NCI-H82 (cell line): ENCODE results near the gene LHPP.
A peak's percentile ranks its signal among the peaks of the same experiment; 100 is the strongest.

Source experiments
- DNase-seq: peaks from one replicate; lab custom pipeline; 2025; lab: John Stamatoyannopoulos, UW

The LHPP gene

DNA sequence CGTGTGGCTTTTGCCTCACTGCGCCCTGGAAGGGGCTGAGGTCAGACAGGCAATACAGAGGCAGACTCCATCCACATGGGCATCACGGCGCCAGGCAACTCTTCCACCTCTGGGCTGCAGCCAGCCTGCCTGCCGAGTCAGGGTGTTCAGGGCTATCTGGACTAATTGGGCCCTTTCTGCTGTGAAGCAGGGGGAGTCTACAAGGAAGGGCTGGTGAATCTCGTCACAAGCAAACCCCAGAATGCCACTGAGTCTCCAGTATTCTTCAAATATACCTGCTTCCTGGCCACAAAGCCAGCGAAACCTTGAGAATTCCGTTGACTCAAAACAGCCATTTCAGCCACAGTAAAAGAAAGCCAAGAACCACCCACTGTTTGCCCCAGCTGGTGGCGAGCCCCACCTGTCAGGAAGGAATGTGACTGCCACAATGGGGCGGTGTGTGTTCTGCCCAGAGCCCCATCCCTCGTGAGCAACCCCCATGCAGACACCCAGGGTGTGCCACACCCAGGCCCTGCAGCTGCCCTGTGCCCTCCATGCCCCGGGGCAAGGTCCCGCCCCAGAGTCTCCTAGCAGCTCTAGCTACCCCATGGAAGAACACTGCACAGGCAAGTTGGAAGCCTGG lies 165.2 kb downstream of the LHPP start:
- DNase-seq = no peak

GRCh38 chr10:124627866-124628675 lies 166.4 kb downstream of the LHPP start:
- no peak for DNase-seq

DNA sequence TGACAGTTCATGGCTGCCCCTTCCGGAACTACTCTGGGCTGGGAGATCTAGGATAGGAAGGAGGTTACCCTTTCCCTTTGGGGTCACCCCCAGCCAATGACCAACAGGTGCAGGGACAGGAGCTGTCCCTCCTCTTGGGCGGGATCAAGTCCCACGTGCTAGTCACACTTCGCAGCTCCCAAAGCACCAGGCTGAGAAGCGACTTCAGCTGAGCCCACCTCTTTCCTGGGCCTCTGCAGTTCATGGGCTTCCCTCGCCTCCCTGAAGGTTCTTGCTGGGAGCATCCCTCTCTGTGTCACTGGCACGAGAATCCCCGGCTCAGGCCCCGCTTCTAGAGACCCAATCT lies 167.0 kb downstream of the LHPP start:
- DNase-seq = no peak

DNA sequence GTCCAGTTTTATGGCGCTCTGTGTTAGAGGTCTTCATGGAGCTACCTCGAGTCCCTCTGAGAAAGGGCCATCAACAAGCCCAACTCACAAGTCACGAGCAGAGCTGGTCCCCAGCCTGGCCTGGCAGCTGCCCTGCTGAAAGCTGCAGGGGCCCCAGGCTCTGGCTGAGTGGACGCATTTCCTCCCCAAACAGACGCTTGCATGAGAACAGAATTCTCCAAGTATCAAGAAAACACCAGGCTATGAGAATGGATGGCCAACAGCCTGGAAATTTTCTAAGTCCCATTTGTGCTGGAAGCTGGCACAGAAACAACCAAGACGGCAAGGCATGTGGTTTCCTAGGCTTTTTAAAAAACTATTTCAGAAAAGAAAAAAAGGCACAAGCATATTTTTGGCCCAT lies 167.8 kb downstream of the LHPP start:
- no peak for DNase-seq

DNA sequence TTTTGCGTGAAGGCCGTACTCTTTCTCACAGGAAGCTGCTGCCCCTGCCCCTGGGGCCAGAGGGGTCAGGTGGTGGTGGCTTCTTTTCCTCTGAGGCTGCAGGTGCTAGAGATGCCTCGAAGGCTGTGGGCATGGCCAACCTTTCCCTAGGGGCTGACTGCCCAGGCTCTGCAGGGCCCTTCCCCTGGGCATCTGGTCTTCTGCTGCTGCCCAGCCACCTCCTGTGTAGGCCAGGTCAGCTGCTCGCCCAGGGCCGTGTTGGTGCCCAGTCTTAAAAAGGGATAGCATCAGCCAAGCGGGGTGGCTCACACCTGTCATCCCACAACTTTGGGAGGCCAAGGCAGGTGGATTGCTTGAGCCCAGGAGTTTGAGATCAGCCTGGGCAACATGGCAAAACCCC lies 168.2 kb downstream of the LHPP start:
- no peak for DNase-seq

GRCh38 chr10:124630551-124630950 lies 168.9 kb downstream of the LHPP start:
- DNase-seq = no peak

DNA sequence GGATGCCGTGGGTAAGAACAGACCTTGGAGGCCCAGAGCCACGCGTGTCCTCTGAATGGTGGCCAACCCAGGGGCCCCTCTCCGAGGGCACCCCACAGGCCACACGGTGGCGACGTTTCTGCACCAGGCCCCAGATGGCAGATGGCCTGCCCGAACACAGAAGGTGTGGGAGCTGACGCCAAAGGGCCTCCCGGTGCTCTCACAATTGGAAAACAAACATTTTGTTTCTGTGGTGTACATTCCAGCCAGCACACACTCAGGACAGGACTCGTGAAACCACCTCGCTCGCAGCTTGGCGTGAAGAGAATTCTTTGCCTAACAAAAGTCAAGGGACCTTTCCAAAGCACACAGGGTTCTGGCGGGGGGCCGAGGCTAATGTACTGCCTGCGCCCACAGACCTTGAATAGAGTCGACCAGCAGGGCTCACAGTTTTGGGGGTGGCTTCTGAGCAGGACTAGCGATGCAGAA lies 170.5 kb downstream of the LHPP start:
- peak; percentile 24 for DNase-seq

GRCh38 chr10:124632566-124632965 lies 170.9 kb downstream of the LHPP start:
- DNase-seq = no peak

DNA sequence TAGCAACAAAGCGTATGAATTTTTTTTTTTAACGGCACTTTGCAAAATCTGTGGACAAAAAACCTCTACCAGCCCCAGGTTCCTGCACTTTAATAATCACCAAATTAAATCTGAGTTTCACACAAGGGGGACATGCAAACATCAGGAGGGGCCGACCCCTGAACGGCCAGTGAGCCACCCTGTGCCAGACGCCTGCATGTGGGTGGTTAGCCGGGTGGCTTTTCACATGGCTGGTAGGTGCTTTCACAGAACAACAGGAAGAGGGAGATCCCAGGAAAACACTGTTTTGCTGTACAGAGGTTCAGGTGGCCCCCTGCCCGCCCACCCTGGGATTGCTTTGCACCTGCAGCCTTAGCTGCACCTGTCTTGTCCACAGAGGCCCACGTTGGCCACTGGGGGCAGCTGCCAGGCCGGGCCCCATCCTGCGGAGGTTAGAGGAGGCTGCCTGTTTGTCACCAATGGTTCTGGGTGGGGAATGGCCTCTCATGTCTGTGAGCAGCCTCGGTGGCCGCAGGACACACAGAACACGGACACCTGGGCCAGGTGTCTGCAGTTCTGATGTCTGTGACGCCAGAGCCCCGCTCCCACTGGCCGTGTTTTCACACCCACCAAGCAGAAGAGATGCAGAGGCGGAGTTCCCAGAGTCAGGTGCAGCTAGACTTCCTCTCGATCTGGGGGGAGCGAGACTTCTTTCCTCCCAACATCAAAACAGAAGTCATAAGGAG lies 174.8 kb downstream of the LHPP start:
- DNase-seq = no peak

- no peak for DNase-seq
Observed at GRCh38 chr10:124637091-124637700, 175.6 kb downstream of the LHPP start.

- no peak for DNase-seq
Observed at GRCh38 chr10:124637746-124638145, 176.1 kb downstream of the LHPP start.

- DNase-seq = no peak
Observed at GRCh38 chr10:124639206-124639605, 177.6 kb downstream of the LHPP start.

DNA sequence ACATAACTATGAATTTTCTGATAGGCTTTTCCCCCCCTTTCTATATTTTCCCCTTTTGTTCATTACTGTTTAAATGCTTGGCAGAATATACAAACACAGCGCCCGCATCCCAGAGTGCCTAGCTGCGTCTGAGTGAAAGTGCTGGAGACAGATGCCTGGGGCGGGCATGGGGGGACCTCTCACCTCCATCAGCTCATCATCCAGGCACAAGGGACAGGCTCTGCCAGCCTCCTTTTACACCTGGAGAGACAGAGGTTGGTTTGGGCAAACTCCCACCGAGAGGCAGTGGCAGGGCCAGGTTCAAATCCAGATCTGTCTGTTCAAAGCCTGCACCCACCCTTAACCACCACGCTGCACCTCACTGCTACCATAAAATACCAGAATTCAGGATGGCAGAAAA lies 178.0 kb downstream of the LHPP start:
- DNase-seq = no peak

GRCh38 chr10:124640056-124640455 lies 178.4 kb downstream of the LHPP start:
- no peak for DNase-seq

GRCh38 chr10:124640538-124641231 lies 179.1 kb downstream of the LHPP start:
- no peak for DNase-seq

DNA sequence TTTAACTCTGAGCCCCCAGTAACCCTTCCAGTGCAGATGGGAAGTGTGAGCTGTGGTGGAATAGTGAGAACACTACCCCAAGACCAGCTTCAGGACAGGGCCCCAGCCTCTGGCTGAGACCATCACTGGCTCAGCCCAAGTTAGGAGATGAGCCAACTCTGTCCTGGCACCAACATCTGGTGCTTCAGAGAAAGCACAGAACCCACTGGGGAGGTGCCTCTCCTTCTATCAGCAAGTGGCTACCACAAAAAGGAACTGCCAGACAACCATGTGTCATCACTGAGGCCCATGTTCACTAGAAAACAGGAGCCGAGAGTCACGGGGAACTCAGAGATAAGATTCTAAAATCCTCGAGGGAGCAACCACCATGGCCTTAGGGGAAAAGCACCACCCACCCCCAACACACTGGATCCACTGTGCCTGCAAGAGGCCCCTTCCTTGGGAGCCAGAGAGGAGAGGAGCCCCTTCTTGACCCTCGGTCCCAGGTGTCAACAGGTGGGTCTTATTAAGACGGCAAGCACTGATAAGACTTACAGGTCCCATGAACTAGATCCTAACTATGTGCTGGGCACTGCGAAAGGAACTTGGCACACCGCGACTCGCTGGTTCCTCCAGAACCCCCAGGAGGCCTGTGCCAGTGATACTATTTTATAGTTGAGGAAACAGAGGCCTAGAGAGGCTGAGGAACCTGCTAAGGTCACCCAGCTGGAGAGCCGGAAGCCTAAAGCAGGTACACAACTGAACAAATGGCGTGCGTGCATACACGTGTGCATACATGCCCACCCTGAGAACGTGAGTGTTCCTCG lies 179.9 kb downstream of the LHPP start:
- no peak for DNase-seq

DNA sequence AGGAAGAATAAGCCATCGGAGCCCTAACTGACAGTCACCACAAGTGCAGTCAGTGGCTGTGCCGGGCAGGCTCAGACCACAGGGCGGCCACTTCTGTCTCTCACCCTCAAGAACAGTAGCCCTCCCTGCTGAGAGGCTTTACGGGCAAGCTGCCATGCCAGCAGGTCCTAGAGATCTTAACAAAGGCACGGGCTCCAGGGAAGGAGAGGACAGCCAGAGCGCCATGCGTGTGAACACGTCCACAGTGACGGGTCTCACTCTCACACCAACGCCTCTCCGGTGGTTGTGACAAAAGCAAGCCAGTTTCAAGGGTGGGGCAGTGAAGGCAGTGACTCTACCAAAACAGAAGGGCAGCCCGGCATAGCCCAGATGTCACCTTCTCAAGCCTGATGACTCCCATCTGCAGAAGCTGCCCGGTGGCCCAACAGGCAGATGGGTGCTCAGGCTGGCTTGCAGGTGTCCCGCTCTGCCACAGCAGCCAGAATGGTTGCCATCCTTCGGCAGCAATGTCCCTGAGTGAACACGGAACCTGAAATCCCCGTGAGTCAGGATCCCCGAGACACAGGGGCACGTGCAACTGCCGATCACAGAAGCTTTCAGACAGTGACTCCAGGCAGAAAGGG lies 180.6 kb downstream of the LHPP start:
- no peak for DNase-seq

DNA sequence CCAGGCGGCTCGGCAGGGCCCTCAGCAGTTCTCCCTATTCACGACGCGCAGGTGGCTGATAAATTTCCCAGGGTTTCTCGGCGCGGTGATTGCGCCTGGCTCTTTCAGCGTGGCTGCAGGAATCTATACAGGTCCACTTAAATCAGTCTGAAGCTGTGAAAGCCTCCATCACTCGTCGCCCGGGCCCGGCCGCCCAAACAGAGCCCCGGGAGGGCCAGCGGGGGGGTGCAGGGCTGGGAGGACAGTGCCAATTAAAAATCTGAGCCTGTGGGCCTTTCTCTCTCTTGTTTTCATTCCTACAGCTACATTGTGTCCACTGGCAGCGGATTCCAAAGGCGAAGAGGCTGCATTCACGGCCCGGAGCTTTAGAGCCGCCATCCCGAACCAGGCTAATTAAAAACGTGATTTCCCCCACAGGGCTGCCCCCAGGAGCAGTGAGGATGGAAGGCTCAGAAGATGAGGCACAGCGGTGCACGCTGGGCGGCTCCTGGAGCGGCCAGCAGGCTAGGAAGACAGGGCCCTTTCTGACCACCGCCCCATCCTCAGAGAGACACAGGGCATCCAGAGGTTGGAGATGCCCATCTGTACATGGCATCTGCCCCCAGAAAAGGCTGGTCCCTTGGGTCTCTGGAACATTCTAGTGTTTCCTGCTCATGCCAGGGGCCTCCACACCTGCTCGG lies 181.8 kb downstream of the LHPP start:
- DNase-seq = no peak

- no peak for DNase-seq
Observed at GRCh38 chr10:124644236-124644635, 182.6 kb downstream of the LHPP start.

GRCh38 chr10:124644771-124645415 lies 183.3 kb downstream of the LHPP start:
- no peak for DNase-seq
